HEK293T (cell line): ENCODE results near the gene BBS5.

Experiments used
- CTCF ChIA-PET: fragments of 350-600 bp; formaldehyde crosslinking; extraction: SDS; loops from one replicate; lab custom pipeline; 2021; ENCODE audit warnings: antibody characterized with exemption, inconsistent platforms; lab: Yijun Ruan, JAX
- POLR2A ChIA-PET: fragments of 350-600 bp; formaldehyde crosslinking; extraction: SDS; loops from one replicate; lab custom pipeline; 2020; ENCODE audit warnings: antibody characterized with exemption, inconsistent platforms; lab: Yijun Ruan, JAX
- DNase-seq: peaks from one replicate; pipeline ENCODE4 v3.0.0; 2012; ENCODE audit warnings: mixed read lengths; ENCODE audit errors: extremely low spot score
- ARNT ChIP-seq: fragments of 450-650 bp; IDR thresholded peaks from 2 replicates; pipeline ENCODE4 v1.6.1; 2017; ENCODE audit warnings: mild to moderate bottlenecking
- BHLHE40 ChIP-seq: fragments of 450-650 bp; IDR thresholded peaks from 2 replicates; pipeline ENCODE4 v1.6.1; 2016; ENCODE audit warnings: mild to moderate bottlenecking, moderate library complexity, borderline replicate concordance
- CTBP1 ChIP-seq: fragments of 450-650 bp; IDR thresholded peaks from 2 replicates; pipeline ENCODE4 v1.6.1; 2016; ENCODE audit warnings: borderline replicate concordance
- ELF4 ChIP-seq: fragments of 450-650 bp; IDR thresholded peaks from 2 replicates; pipeline ENCODE4 v1.6.1; 2017; ENCODE audit warnings: antibody characterized with exemption
- FOXA1 ChIP-seq: fragments of 450-650 bp; IDR thresholded peaks from 2 replicates; pipeline ENCODE4 v1.6.1; 2016; ENCODE audit warnings: mild to moderate bottlenecking
- FOXK2 ChIP-seq: fragments of 450-650 bp; IDR thresholded peaks from 2 replicates; pipeline ENCODE4 v1.6.1; 2016; ENCODE audit warnings: mild to moderate bottlenecking
- FOXM1 ChIP-seq: fragments of 450-650 bp; IDR thresholded peaks from 2 replicates; pipeline ENCODE4 v1.6.1; 2017; ENCODE audit warnings: mild to moderate bottlenecking, borderline replicate concordance
- HDGF ChIP-seq: fragments of 450-650 bp; IDR thresholded peaks from 2 replicates; pipeline ENCODE4 v1.6.1; 2017; ENCODE audit warnings: antibody characterized with exemption, borderline replicate concordance
- L3MBTL2 ChIP-seq: fragments of 450-650 bp; conservative IDR thresholded peaks from 2 replicates; pipeline ENCODE4 v1.6.1; 2016; ENCODE audit warnings: mild to moderate bottlenecking
- LEF1 ChIP-seq: fragments of 450-650 bp; IDR thresholded peaks from 2 replicates; pipeline ENCODE4 v1.6.1; 2017; ENCODE audit warnings: mild to moderate bottlenecking, borderline replicate concordance
- NFRKB ChIP-seq: fragments of 450-650 bp; IDR thresholded peaks from 2 replicates; pipeline ENCODE4 v1.6.1; 2016; ENCODE audit warnings: mild to moderate bottlenecking, moderate library complexity
- SP1 ChIP-seq: fragments of 450-650 bp; IDR thresholded peaks from 2 replicates; pipeline ENCODE4 v1.6.1; 2017
- SUZ12 ChIP-seq: fragments of 450-650 bp; IDR thresholded peaks from 2 replicates; pipeline ENCODE4 v1.6.1; 2016; ENCODE audit warnings: mild to moderate bottlenecking
- TARDBP ChIP-seq: fragments of 450-650 bp; IDR thresholded peaks from 2 replicates; pipeline ENCODE4 v1.6.1; 2016
- ZNF384 ChIP-seq: fragments of 450-650 bp; IDR thresholded peaks from 2 replicates; pipeline ENCODE4 v1.6.1; 2016
- TF ChIP-seq, protein P1 (sequence below): fragments of 450-650 bp; IDR thresholded peaks from 2 replicates; pipeline ENCODE4 v1.6.1; 2016

Gene BBS5

DNA sequence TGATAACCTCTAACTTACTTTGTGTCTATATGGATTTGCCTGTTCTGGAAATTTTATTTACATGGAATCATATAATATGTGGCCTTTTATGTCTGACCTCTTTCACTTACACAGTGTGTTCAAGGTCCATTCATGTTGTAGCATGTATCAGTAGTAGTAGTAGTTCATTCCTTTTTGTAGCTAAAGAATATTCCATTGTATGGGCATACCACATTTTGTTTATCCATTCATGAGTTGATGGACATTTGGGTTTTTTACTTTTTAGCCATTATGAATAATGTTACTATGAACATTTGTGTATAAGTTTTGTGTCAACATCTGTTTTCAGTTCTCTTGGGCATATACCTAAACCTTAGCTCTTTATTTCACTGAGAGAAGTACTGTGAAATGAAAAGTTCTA is 11.5 kb downstream of the BBS5 start:
- DNase-seq = no peak
- ChIA-PET POLR2A (interaction anchor here (0.8 kb wide), 1 partner anchor 11 kb away, joined by 3 read pairs; the partner anchor contains the start of gene BBS5), CTCF (no interaction called here)
- TF ChIP-seq LEF1 (no peak), SP1 (no peak), FOXM1 (no peak), SUZ12 (no peak), ZNF384 (no peak), ELF4 (no peak), L3MBTL2 (no peak), HDGF (no peak), NFRKB (no peak)
- TF ChIP-seq, protein P1, sequence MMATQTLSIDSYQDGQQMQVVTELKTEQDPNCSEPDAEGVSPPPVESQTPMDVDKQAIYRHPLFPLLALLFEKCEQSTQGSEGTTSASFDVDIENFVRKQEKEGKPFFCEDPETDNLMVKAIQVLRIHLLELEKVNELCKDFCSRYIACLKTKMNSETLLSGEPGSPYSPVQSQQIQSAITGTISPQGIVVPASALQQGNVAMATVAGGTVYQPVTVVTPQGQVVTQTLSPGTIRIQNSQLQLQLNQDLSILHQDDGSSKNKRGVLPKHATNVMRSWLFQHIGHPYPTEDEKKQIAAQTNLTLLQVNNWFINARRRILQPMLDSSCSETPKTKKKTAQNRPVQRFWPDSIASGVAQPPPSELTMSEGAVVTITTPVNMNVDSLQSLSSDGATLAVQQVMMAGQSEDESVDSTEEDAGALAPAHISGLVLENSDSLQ = no peak

DNA sequence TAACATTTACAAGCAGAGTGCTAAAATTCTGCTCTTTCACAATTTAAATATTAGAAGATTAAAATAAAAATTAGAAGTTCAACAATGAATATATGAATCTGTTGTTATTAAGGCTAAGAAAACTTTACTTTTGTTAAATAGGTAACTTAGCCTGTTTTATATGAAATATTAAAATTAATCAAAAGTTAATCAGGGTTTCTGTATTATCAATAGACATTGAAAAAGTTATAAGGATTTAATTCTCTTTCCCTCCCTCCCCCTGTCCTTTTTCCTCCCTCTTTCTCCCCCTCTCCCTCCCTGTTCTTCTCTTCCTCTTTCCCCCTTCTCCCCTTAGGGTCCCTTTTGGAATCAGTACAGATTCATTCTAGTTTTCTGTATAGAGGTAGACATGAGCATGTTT is 12.1 kb downstream of the BBS5 start:
- POLR2A ChIA-PET = interaction anchor here (0.8 kb wide), 1 partner anchor 12 kb away, joined by 3 read pairs; the partner anchor contains the start of gene BBS5
- CTCF ChIA-PET = no interaction called here
- TF ChIP-seq FOXK2 (no peak), SP1 (no peak), SUZ12 (no peak), L3MBTL2 (no peak), NFRKB (no peak), HDGF (no peak), ARNT (no peak), FOXM1 (no peak), ELF4 (no peak), CTBP1 (no peak), TARDBP (no peak), FOXA1 (no peak), ZNF384 (no peak), LEF1 (no peak), BHLHE40 (no peak)
- TF ChIP-seq, protein P1 = no peak
- DNase-seq = no peak

- CTCF ChIA-PET = no interaction called here
- POLR2A ChIA-PET = no interaction called here
- no peak for DNase-seq
- TF ChIP-seq CTBP1 = no peak
- no peak for TF ChIP-seq ZNF384
- no peak for TF ChIP-seq ARNT
- no peak for TF ChIP-seq LEF1
- TF ChIP-seq FOXK2 = no peak
- no peak for TF ChIP-seq FOXM1
- TF ChIP-seq, protein P1 = no peak
- TF ChIP-seq SUZ12 = no peak
- TF ChIP-seq ELF4 = no peak
- TF ChIP-seq NFRKB = no peak
- TF ChIP-seq TARDBP = no peak
Measured at GRCh38 chr2:169493360-169493759, 14.1 kb downstream of the BBS5 start.

DNA sequence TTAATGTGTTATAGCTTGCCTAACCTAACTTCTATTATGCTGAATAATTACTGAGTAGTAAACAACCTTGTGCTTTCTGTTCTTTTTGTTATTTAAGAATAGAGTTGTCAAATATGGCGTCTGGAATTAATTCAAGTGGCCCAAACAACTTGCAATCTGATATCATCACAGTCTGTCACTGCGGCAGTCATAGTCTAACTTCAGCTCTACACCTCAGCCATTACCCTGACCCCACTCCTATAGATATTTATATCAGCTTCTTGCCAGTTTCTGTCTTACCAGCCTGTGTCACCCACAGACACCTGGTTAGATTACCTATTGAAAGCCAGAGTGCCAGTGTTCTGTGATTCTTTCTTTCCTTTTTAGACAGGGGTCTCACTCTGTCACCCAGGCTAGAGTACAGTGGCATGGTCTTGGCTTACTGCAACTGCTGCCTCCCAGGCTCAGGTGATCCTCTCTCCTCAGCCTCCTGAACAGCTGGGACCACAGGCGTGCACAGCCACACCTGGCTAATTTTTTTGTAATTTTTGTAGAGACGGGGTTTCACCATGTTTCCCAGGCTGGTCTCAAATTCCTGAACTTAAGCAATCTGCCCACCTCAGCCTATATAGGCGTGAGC is 16.1 kb downstream of the BBS5 start:
- DNase-seq = no peak
- CTCF ChIA-PET = no interaction called here
- TF ChIP-seq FOXA1 = no peak
- TF ChIP-seq LEF1 = no peak
- TF ChIP-seq FOXM1 = no peak
- TF ChIP-seq NFRKB = no peak
- no peak for TF ChIP-seq ZNF384
- no peak for TF ChIP-seq FOXK2
- TF ChIP-seq L3MBTL2 = no peak
- no peak for TF ChIP-seq SUZ12
- no peak for TF ChIP-seq ARNT
- no peak for TF ChIP-seq HDGF
- TF ChIP-seq, protein P1 = no peak
- TF ChIP-seq CTBP1 = no peak
- no peak for TF ChIP-seq SP1
- no peak for TF ChIP-seq TARDBP
- no peak for TF ChIP-seq ELF4
- TF ChIP-seq BHLHE40 = no peak
- POLR2A ChIA-PET = no interaction called here

DNA sequence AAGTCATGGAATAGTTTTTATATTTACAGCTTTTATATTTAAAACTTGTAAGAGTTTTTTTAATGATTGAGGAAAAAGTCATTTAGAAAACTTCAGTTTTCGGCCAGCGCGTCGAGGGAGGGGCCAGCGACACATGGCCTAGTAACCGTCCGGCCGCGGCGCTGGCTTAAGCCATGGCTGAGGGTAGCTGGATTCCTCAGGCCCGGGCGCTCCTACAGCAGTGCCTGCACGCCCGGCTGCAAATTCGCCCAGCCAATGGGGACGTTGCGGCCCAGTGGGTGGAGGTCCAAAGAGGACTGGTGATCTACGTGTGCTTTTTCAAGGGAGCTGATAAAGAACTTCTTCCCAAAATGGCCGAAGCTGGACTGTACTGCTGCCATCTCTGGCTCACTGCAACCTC is 25.4 kb downstream of the BBS5 start:
- ChIA-PET POLR2A (no interaction called here), CTCF (no interaction called here)
- TF ChIP-seq ARNT (no peak), SP1 (no peak), SUZ12 (no peak), NFRKB (no peak), BHLHE40 (no peak), ZNF384 (no peak), CTBP1 (no peak)
- TF ChIP-seq, protein P1 = no peak
- DNase-seq = no peak
